Endothelial cell of umbilical vein (primary cell): ENCODE results near the gene ATP8A2.

Experiments
- MYC ChIP-seq: IDR thresholded peaks from one replicate; pipeline ENCODE4 v1.6.1; 2011; ENCODE audit warnings: mild to moderate bottlenecking, low read depth, low read length
- POLR2A ChIP-seq: IDR thresholded peaks from 2 replicates; pipeline ENCODE4 v1.6.1; 2012; ENCODE audit warnings: low read depth, mild to moderate bottlenecking, control low read depth, low read length
- TF ChIP-seq, protein P1 (sequence below), 2 donors: IDR thresholded peaks; 1 replicate in 1 of 2; 2 replicates in 1 of 2; pipeline ENCODE4 v1.5.1; 2011; ENCODE audit warnings: low read length in 2 of 2, mild to moderate bottlenecking in 2 of 2, moderate library complexity in 2 of 2, control low read depth in 1 of 2, inconsistent platforms in 1 of 2, low read depth in 1 of 2; ENCODE audit not compliant: insufficient read depth in 1 of 2; ENCODE audit errors: extremely low read depth in 1 of 2

DNA sequence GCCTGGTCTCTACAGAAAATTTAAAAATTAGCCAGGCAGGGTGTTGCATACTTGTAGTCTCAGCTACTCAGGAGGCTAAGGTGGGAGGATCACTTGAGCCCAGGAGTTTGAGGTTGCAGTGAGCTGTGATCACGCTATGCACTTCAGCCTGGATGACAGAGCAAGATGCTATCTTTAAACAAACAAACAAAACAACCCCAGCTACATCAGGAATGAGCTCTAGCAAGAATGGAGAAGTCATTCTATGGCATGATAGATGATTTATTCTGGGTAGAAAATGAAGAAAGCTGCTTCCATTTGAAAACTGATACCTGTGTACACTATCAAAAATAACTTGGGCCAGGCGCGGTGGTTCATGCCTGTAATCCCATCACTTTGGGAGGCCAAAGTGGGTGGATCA is 695.8 kb downstream of the ATP8A2 start:
- TF ChIP-seq MYC (no peak), POLR2A (no peak)
- TF ChIP-seq, protein P1, sequence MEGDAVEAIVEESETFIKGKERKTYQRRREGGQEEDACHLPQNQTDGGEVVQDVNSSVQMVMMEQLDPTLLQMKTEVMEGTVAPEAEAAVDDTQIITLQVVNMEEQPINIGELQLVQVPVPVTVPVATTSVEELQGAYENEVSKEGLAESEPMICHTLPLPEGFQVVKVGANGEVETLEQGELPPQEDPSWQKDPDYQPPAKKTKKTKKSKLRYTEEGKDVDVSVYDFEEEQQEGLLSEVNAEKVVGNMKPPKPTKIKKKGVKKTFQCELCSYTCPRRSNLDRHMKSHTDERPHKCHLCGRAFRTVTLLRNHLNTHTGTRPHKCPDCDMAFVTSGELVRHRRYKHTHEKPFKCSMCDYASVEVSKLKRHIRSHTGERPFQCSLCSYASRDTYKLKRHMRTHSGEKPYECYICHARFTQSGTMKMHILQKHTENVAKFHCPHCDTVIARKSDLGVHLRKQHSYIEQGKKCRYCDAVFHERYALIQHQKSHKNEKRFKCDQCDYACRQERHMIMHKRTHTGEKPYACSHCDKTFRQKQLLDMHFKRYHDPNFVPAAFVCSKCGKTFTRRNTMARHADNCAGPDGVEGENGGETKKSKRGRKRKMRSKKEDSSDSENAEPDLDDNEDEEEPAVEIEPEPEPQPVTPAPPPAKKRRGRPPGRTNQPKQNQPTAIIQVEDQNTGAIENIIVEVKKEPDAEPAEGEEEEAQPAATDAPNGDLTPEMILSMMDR (IDR thresholded peaks at IDR 0.05; ENCODE audit: extremely low read depth in 1 of 2, insufficient read depth in 1 of 2, low read depth in 1 of 2, low read length in 2 of 2) = no peak
